Stimulated activated CD4-positive, alpha-beta T cell treated with anti-CD3 and anti-CD28 coated beads, Interleukin-4, amount 100 ng/mL, for 48 hours (primary cell): ENCODE measurements around the gene PSMD9.
"Not testable (repeated sequence)": the region's sequence is repeated elsewhere in the genome, so short reads cannot be mapped to it uniquely, and the experiment has no call there.

Source experiments
- DNase-seq, 2 donors: peaks; one replicate each; pipeline ENCODE4 v3.0.0-alpha.2; 2020; ENCODE audit warnings: low read depth in 2 of 2

PSMD9 gene

GRCh38 chr12:121873216-121873569 lies 15.4 kb upstream of the PSMD9 start:
- no peak for DNase-seq

- DNase-seq = no peak
These were observed 14.5 kb upstream of the PSMD9 start for GRCh38 chr12:121874071-121874470.

GRCh38 chr12:121875582-121875981 lies 13.0 kb upstream of the PSMD9 start:
- DNase-seq = no peak

- not testable (repeated sequence) for DNase-seq
These were observed 12.5 kb upstream of the PSMD9 start for GRCh38 chr12:121876080-121876447.

GRCh38 chr12:121883315-121883660 lies 5.3 kb upstream of the PSMD9 start:
- DNase-seq = no peak

GRCh38 chr12:121885129-121885528 lies 3.5 kb upstream of the PSMD9 start:
- DNase-seq = not testable (repeated sequence)

- DNase-seq = no peak
These were observed 510 bp upstream of the PSMD9 start for GRCh38 chr12:121888083-121888477.

- DNase-seq = no peak
These were observed 659 bp downstream of the PSMD9 start for GRCh38 chr12:121889274-121889624.

GRCh38 chr12:121889661-121890060 lies 1.1 kb downstream of the PSMD9 start:
- DNase-seq = not testable (repeated sequence)

- DNase-seq = no peak
These were observed 4.3 kb downstream of the PSMD9 start for GRCh38 chr12:121892673-121893561.

- no peak for DNase-seq
These were observed 5.4 kb downstream of the PSMD9 start for GRCh38 chr12:121893961-121894460.

- no peak for DNase-seq
These were observed 6.0 kb downstream of the PSMD9 start for GRCh38 chr12:121894633-121895032.

GRCh38 chr12:121898287-121898686 lies 9.7 kb downstream of the PSMD9 start:
- no peak for DNase-seq

GRCh38 chr12:121899590-121899989 lies 11.0 kb downstream of the PSMD9 start:
- no peak for DNase-seq

- DNase-seq = no peak
These were observed 14.6 kb downstream of the PSMD9 start for GRCh38 chr12:121903202-121903601.

GRCh38 chr12:121905746-121906145 lies 17.2 kb downstream of the PSMD9 start:
- DNase-seq = no peak

- no peak for DNase-seq
These were observed 20.1 kb downstream of the PSMD9 start for GRCh38 chr12:121908702-121909101.

GRCh38 chr12:121911824-121912585 lies 23.4 kb downstream of the PSMD9 start:
- DNase-seq = peak in 1 of 2 donors; percentile 36

GRCh38 chr12:121915841-121916321 lies 27.3 kb downstream of the PSMD9 start:
- no peak for DNase-seq

- no peak for DNase-seq
These were observed 28.1 kb downstream of the PSMD9 start for GRCh38 chr12:121916719-121917118.

- DNase-seq = peak; percentile 95 to 96
These were observed 29.5 kb downstream of the PSMD9 start, which contains the start of gene CFAP251 for GRCh38 chr12:121917950-121918678. Gene CFAP251 (plus strand): TSS chr12:121918592. CDS start chr12:121921306, 2,714 bp downstream.

GRCh38 chr12:121918679-121919038 lies 30.1 kb downstream of the PSMD9 start:
- no peak for DNase-seq
